DMS53 treated with DMSO at 0.1 percent for 48 hours (cell line): ENCODE results near the gene PRKRIP1.
"Not testable (repeated sequence)": the region's sequence is repeated elsewhere in the genome, so short reads cannot be mapped to it uniquely, and the experiment has no call there.

ENCODE experiments used
- DNase-seq: peaks from one replicate; lab custom pipeline; 2025; ENCODE audit not compliant: unreplicated experiment; lab: John Stamatoyannopoulos, UW

PRKRIP1 gene

DNA sequence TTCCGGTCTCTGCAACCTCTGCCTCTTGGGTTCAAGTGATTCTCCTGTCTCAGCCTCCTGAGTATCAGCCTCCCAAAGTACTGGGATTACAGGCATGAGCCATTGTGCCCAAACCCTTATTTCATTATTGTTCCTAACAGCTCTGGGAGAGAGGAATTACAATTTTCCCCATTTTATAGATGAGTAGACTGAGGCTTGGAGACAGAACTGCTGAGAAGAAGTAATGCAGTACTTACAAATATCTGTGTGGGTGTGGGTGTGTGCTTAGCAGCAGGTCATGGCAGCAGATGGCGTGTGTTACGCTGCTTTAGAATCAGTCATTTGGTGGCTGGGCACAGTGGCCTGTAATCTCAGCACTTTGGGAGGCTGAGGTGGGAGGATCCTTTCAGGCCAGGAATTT is 7.4 kb downstream of the PRKRIP1 start:
- DNase-seq = no peak

DNA sequence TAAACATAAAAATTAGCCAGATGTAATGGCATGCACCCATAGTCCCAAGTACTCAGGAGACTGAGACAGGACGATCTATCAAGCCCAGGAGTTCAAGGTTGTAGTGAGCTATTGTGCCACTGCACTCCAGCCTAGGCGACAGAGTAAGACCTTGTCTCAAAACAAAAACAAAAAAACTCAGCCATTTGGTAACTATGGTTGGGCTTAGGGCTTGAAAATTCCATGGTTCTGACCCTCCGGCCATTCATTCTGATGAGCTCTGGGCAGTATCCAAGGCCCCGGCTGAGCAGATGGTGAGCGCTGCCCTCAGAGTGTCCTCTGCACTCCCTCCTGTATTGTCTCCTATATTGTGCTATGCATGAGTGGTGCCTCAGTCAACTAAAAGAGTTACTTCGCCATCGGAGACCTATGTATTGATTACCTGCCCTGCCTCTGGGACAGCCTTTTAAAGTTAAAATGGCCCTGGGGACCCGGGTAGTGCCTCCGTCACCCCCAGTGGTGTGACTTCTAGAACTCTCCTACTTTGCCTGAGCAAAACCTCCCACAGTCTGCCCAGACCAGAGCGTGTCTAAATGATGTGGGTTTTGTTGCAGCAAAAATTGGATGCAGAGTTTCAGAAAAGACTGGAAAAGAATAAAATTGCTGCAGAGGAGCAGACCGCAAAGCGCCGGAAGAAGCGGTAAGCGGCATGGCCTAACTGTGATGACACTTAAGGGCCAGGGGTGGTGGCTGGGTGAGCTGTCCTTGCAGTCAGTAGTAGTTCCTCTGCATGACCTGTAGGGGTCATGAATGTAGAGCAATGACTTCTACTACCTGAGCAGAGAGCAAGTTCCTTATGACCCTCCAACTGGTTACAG is 8.1 kb downstream of the PRKRIP1 start:
- DNase-seq = peak; percentile 87

DNA sequence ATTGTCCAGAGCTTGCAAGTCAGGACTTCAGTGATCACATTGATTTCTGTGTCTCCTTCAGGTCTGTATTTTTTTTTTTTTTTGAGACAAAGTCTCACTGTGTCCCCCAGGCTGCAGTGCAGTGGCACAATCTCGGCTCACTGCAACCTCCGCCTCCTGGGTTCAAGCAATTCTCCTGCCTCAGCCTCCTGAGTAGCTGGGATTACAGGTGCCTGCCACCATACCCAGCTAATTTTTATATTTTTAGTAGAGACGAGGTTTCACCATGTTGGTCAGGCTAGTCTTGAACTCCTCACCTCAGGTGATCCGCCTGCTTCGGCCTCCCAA is 8.7 kb downstream of the PRKRIP1 start:
- not testable (repeated sequence) for DNase-seq

DNA sequence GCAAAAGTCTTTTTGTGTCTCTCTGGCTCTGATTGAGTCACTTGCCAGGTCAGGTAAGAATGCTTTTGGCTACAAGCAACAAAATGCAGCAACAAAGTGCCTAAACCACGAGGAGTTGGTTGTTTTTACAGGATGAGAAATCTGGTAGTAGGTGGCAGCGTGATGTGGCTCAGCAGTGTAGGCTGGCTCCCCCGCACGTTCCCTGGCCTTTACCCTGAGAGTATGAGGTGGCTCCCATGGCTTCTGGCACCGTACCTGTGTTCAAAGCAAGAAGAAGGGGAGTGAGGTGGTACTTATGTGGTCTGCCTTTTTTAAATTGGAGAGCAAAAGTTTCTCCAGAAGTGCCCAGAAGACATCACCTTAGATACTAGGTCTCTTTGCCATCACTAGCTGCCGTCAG is 11.7 kb downstream of the PRKRIP1 start:
- DNase-seq = no peak

DNA sequence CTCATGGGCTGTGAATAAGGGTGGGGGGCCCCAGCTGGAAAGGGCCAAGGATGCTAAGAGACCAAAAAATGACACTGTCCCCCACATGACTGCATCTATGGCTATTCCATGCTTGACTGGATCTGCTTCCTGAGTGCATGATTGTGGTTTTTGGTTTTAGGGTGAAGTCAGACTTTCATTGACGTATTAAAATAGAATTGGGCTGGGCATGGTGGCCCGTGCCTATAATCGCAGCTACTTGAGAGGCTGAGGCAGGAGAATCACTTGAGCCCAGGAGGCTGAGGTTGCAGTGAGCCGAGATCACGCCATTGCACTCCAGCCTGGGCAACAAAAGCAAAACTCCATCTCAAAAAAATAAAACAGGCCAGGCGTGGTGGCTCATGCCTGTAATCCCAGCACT is 12.4 kb downstream of the PRKRIP1 start:
- not testable (repeated sequence) for DNase-seq

DNA sequence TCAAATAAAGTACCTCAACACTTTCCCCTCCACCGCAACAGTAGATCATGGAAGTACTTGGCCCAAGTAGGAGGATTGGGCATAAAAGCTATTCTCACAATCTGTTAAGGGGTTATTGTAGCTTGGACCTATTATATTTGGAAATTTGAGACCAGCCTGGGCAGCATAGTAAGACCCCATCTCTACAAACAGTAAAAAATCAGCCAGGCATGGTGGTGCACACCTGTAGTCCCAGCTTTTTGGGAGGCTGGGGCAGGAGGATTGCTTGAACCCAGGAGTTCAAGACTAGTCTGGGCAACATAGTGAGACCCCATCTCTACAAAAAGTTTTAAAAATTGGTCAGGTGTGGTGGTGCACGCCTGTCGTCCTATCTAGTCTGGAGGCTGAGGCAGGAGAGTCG is 13.2 kb downstream of the PRKRIP1 start:
- no peak for DNase-seq

DNA sequence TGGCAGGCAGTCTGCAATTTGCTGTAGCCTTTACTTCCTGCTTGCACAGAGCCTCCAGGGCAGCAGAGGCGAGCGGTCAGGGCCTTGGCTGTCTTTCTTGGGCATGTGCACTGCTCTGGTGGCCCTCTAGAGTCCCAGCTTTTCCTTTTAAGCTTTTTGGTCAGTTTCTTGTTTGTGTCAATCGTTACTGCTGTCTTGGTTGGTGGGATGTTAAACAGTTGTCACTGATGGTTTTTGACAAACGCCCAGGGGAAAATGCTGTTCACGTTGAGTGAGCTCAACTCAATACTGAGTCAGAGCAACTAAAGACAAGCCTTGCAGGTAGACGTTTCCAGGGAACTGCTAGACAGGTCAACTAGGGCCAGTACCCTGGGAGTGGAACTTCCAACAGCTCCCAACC is 14.0 kb downstream of the PRKRIP1 start:
- DNase-seq = no peak

DNA sequence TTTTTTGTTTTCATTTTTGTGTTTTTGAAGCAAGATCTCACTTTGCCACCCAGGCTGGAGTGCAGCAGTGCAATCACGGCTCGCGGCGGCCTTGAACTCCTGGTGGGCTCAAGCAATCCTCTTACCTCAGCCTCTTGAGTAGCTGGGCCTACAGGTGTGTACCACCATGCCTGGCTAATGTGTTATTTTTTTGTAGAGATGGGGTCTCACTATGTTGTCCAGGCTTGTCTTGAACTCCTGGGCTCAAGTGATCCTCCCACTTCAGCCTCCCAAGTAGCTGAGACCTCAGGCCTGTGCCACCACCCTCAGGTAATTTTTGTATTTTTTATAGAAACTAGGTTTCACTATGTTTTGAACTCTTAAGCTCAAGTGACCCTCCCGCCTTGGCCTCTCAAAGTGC is 14.8 kb downstream of the PRKRIP1 start:
- DNase-seq = no peak

DNA sequence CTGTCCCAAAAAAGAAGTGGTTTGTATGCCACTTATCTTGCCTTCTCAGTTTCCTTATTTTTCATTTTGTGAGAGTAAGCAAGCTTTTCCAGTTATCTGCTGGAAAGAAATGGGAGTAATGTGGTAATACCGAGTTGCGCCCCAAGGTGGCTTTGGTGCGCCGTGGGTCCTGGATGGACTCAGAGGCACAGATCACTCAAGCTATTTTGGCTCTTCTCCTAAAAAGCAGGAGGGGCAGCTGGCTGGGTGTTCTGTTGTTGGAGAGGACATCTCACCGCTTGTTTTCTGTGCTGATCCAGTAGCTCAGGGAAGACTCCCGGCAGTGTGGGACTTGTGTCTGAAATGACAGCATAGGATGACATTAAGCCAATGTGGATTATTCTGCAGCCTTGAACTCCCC is 16.4 kb downstream of the PRKRIP1 start:
- DNase-seq = no peak

DNA sequence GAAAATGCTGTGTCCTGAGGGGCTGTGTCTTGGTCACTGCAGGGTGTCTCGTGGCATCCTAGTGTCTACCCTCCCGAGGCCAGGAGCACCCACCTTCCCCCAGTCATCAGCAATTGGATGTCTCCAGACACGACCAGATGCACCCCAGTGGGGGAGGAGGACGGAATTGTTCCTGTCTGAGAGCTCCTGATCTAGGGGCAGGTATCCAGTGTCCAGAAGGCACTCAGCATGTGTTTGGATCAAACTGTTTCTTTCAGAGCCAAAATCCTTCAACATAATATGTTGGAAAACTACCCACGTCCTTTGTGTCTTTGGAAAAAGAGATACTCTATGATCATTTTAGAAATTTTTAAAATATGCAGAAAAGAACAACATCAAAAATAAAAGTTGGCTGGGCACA is 16.9 kb downstream of the PRKRIP1 start:
- DNase-seq = no peak

DNA sequence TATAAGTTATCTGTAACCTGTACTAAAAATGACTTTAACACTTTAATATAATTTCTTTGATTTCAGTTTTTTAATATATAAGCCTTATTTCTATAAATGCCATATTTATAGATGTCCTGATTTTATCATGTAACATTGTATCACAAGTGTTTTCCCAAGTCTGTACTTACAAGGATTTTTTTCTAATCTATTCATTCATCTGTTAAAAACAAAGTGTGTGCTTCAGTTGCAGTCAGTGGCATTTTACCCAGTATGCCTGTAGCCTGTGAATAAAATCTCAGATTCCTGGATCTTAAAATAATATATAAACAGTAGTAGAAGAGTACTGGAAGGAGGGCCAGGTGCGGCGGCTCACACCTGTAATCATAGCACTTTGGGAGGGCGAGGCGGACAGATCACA is 17.4 kb downstream of the PRKRIP1 start:
- no peak for DNase-seq

DNA sequence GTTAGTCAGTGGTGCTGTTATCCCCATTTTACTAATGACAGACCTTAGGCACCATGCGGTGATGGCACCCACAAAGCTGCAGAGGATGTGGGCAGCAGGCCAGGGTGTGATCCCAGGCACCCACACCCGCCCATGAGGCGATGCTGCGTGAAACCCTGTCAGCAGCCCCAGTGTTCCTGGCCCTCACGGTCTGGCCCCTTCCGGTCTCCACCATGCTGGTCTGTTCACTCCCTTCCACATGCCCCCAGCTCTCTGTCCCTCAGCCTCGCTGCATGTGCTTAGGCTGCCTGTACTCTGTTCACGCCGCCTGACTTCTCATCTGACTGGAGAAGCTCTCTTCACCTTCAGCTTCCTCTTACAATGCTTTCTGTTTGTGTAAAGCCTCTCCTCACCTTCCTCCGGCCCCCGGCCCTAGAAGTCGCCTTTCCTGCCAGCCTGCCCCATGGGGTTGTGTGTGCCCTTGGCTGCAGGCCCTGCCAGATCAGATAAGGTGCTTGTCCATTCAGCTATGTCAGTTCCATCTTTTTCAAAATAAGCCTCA is 19.6 kb downstream of the PRKRIP1 start:
- DNase-seq = no peak

DNA sequence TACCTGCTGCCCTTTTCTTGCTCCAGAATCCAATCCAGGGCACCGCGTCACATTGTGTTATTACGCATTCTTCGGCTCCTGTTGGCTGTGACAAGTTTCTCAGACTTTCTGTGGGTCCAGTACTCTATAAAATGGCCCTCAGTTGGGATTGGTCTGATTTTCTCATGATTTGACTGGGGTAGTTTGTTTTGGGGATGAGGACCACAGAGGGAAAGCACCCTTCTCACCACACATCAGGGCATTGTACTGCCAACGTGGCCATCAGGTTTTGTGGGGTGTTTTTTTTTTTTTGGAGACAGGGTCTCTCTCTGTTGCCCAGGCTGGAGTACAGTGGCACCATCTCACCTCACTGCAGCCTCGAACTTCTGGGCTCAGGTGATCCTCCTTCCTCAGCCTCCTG is 20.2 kb downstream of the PRKRIP1 start:
- DNase-seq = no peak

DNA sequence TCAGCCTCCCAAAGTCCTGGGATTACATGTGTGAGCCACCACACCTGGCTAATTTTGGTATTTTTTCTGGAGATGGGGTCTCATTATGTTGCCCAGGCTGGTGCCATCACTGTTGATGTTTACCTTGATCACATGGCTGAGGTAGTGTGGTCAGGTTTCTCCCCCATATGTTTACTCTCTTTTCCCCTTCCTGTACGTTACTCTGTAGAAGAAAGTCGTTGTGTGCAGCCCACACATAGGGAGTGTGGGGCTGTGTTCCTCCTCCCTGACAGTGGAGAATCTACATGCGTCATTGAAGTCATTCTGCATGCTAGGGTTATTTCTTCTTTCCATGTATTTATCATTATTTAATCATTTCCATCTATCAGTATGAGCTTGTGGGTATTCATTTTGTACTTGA is 20.9 kb downstream of the PRKRIP1 start:
- no peak for DNase-seq

DNA sequence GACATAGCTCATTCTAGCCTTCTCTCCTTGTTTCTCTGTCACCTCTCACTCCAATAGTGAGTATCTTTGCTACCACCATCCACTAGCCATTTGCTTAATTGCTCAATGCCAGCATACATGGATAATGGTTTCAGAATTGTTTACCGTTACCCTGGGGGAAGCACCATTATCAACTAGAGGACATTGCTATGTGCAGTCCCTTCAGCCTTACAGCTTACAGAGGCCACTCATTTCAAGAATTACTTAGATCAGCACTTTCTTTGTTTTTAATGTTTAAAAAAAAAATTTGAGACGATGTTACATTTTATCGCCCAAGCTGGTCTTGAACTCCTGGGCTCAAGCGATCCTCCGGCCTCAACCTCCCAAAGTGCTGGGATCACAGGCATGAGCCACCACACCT is 22.4 kb downstream of the PRKRIP1 start:
- no peak for DNase-seq

DNA sequence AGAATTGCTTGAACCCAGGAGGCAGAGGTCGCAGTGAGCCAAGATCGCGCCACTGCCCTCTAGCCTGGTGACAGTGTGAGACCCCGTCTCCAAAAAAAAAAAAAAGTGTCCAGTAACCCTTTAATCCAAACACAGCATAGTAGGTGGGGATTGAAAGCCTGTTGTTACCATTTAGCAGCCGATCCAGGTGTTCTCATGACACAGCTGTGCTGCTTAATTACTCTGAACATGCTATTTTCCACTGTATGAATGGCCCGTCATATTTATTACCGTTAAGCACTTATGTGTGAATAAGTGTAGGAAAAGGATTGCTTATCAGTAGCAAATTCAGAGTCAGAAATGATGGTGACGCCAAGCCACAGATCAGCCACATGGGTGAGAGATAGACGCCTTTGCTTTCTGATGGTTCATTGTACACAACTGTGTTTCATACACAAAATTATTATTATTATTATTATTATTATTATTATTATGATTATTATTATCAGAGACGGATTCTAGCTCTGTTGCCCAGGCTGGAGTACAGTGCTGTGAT is 25.6 kb downstream of the PRKRIP1 start:
- no peak for DNase-seq

DNA sequence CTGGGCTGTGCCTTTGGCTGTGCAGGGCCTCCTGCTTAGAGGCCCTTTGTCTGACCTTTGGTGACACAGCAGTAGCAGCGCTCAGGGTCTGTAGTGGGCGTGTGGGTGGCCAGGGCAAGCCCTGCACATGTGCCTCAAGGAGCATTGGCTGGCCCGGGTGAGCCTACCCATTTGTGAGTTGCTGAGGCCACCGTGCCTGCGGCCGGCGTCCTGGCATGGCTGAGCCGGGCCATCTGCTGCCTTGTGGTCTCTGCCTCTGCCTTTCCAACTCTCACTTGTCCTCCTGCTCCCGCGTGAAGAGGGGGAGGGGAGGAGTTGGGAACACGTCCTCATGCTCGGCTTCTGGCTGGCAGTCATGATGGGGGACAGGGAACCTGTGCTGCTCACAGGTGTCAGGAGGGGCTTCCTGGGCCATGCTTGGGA is 28.0 kb downstream of the PRKRIP1 start:
- no peak for DNase-seq

DNA sequence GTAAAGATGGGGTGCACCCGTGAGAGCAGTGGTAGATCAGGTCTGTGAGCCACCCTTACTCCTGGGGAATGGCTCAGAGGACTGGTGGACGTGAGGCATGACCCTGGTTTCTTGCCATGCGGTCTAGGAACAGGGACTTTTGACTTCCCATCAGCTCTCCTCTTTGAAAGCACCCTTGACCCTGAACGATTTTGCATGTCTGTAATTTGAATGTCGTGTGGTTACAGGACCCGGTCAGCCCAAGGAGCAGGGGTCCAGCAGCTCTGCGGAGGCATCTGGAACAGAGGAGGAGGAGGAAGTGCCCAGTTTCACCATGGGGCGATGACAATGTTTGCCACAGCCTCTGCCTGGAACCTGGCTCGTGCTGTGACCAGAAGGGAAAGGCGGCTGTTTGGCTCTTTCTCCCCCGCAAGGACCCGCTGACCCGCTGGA is 28.6 kb downstream of the PRKRIP1 start:
- no peak for DNase-seq

DNA sequence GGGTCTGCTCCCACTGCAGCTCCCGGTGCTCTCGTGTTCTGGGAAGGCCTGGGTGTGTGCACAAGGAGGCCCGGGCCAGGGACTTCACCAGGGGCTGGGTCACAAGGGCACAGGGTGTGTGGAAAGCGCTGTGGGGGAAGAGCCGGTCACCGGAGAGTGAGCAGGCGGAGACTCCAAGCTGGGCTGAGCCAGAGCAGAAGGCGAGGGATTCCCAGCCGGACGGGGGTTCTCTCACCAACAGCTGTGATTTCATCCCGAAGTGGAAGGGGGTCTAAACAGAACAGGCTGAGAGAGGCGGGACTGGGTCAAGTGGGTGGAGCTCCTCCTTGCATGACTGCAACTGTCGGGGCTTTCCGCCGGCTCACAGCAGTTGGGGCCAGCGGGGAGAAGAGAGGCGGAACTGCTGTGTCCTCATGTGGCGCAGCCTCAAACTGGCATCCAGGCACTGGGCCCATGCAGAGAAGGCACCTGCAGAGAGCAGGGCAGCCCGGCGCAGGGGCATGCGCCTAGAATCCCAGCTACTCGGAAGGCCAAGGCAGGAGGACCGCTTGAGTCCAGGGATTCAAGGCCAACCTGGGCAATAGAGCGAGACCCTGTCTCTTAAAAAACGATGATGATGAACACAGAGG is 29.6 kb downstream of the PRKRIP1 start:
- no peak for DNase-seq

DNA sequence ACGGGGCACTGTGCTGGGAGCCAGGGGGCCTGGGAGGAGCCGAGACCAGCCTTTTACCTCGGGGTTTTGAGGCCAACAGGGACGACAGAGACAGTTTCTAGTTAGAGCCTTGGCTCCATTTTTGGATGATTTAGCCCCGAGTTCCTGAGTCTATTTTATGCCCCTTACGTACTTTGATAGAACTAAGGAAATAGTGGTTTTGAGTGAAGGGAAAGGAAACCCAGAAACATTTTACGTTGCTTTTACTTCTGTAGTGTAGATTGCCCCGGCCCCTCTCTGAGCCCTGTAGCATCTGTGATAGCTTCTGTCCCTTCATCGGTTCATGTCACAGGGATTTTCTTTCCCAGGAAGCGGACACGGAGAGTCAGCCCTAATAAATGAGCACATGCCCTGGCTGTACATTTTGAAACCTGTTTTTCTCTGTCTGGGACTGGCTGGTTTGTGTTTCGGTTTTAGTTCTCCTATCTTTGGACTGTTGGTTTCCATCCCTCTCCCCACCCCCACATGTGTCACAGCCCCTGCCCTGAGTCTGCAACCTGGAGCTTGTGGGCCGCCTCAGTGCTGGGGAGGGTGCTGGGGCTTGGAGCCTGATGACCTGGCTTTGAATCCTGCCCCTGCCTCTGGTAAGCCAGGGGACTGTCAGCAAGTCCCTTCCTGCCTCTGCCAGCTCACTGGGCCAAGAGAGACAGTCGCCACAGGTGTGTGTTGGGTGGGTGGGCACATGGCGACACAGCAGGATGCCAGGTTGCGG is 30.3 kb downstream of the PRKRIP1 start:
- no peak for DNase-seq

DNA sequence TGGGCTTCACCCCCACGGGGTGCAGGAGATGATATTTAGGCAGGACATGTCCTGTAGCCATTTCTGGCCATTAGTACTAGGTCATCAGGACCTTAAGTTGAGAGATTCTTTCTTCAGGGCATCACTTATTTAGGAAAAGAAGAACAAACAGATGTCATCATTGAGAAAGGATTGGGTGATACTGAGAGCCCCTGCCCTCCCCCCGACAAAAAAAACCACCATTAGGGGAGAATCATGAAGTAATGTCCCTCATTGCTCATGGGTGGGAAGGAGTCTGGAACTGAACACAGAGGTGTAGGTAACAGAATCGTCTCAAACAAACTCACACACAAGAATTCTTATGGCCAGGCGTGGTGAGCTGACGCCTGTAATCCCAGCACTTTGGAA is 30.8 kb downstream of the PRKRIP1 start:
- no peak for DNase-seq
